Upper lobe of right lung (tissue), 1 donor: ENCODE results near the gene FLYWCH1. TPM values are rescaled to one million over a fixed set of nuclear protein-coding genes. Genes with fewer than 3 reads are reported as not detected.

Experiments
- ATAC-seq: fragments of 200-7000 bp; cut with Tn5 transposase; one replicate; pipeline ENCODE4 v1.9.1; 2020; ENCODE audit warnings: mild to moderate bottlenecking, moderate library complexity
- DNase-seq: peaks from one replicate; pipeline ENCODE4 v3.0.0-alpha.2; 2020
- H3K27ac ChIP-seq: fragments of 200-600 bp; one replicate; pipeline ENCODE4 v1.8.0; 2022
- H3K27me3 ChIP-seq: fragments of 200-600 bp; one replicate; pipeline ENCODE4 v1.8.0; 2022; ENCODE audit warnings: mild to moderate bottlenecking
- H3K36me3 ChIP-seq: fragments of 200-600 bp; one replicate; pipeline ENCODE4 v1.8.0; 2022
- H3K4me1 ChIP-seq: fragments of 200-600 bp; one replicate; pipeline ENCODE4 v1.8.0; 2022
- H3K4me3 ChIP-seq: fragments of 200-600 bp; one replicate; pipeline ENCODE4 v1.8.0; 2022; ENCODE audit warnings: mild to moderate bottlenecking
- H3K9me3 ChIP-seq: fragments of 200-600 bp; one replicate; pipeline ENCODE4 v1.8.0; 2022
- CTCF ChIP-seq: fragments of 200-600 bp; IDR thresholded peaks from one replicate; pipeline ENCODE4 v1.8.0; 2022; ENCODE audit warnings: antibody characterized with exemption
- intact Hi-C: fragments of 100-400 bp; cut with DNase I; formaldehyde crosslinking; loops from one replicate; pipeline ENCODE4 v1.11.0; 2022
- total RNA-seq: library from RNA; stranded (reverse); fragmentation: NEBNext Ultra II Directional; extraction: Animal tissue kit (Norgen Biotek cat#: 25700); gene quantifications from one replicate; pipeline ENCODE4 v1.2.1, GENCODE V29; 2021
- donor health status: DM: no; HTN: yes; CAD: no; lungs with severe emphysema.

FLYWCH1 gene
- total RNA-seq, 1 donor from 2014 or later = 41.3 TPM

DNA sequence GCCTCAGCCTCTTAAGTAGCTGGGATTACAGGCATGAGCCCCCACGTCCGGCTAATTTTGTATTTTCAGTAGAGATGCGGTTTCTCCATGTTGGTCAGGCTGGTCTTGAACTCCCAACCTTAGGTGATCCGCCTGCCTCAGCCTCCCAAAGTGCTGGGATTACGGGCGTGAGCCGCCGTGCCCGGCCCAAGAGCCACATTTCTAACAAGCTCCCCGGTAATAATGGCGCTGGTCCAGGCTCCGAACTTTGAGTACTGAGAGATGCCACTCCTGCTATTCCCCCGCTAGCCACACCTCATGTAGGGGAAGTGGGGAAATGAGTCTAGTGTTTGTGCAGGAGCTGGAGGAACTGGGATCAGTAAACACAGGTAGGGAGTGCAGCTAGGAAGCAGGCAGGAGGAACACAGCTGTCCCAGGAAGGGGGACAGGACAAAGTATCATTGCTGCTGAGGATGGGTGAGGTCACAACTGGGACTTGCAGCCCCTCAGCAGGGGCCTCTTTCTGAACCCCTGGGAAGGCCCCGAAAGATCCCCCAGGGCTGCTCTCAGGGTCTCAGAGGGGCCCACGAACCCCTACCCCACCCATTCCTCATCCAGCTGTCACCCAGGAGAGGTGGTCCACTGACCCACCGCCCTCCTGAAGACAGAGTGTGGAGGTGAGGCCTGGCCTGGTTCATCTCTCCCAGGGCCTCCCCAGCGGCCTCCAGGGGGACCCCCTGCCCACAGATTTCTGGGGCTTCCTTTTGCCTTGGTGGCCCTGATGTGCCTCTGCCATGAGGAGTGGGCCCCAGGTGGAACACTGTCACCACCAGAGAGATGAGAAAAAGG lies 48.7 kb downstream of the FLYWCH1 start:
- H3K36me3 ChIP-seq = no peaks in the 10 kb centered on the region
- no peaks in the 10 kb centered on the region for H3K9me3 ChIP-seq
- no peak overlapping the region for H3K27ac ChIP-seq
- no peak for DNase-seq
- H3K27me3 ChIP-seq = peaks cover 78% of the 10 kb centered on the region
- no peak for ATAC-seq
- intact Hi-C loops = no loop called here
- H3K4me3 ChIP-seq = no peak overlapping the region
- no peak for TF ChIP-seq CTCF
- peaks cover 23% of the 10 kb centered on the region for H3K4me1 ChIP-seq

GRCh38 chr16:2962334-2963073 lies 50.8 kb downstream of the FLYWCH1 start:
- intact Hi-C loops = no loop called here
- H3K36me3 ChIP-seq = no peaks in the 10 kb centered on the region
- ATAC-seq (no peak), DNase-seq (no peak)
- H3K4me1 ChIP-seq = peaks cover 28% of the 10 kb centered on the region
- no peaks in the 10 kb centered on the region for H3K9me3 ChIP-seq
- no peak overlapping the region for H3K27ac ChIP-seq
- H3K4me3 ChIP-seq = no peak overlapping the region
- TF ChIP-seq CTCF = no peak
- H3K27me3 ChIP-seq = peaks cover 83% of the 10 kb centered on the region

GRCh38 chr16:2963074-2963722 lies 51.5 kb downstream of the FLYWCH1 start:
- Histone ChIP-seq H3K36me3 (no peaks in the 10 kb centered on the region), H3K27me3 (peaks cover 83% of the 10 kb centered on the region), H3K27ac (no peak overlapping the region), H3K4me3 (peak overlapping the region; percentile 18), H3K9me3 (no peaks in the 10 kb centered on the region), H3K4me1 (peaks cover 30% of the 10 kb centered on the region)
- no peak for TF ChIP-seq CTCF
- DNase-seq (no peak), ATAC-seq (no peak)
- intact Hi-C loops = no loop called here

GRCh38 chr16:2963723-2964474 lies 52.2 kb downstream of the FLYWCH1 start, which contains the start of gene KREMEN2:
Gene KREMEN2 (plus strand): TSS chr16:2964275. CDS start chr16:2964521, 246 bp downstream.
- peaks cover 79% of the 10 kb centered on the region for H3K27me3 ChIP-seq
- no peak within 1 kb of the TSS for H3K27ac ChIP-seq
- DNase-seq (no peak), ATAC-seq (no peak)
- TF ChIP-seq CTCF = no peak
- H3K36me3 ChIP-seq = no peaks in the 10 kb centered on the region
- no peaks in the 10 kb centered on the region for H3K9me3 ChIP-seq
- intact Hi-C loops = no loop called here
- peaks cover 36% of the 10 kb centered on the region for H3K4me1 ChIP-seq
- peak within 1 kb of the TSS; percentile 18 for H3K4me3 ChIP-seq
